ENCODE data around the gene ZYG11A.
"Not testable (repeated sequence)": the region's sequence is repeated elsewhere in the genome, so short reads cannot be mapped to it uniquely, and the experiment has no call there.

ZYG11A gene

GRCh38 chr1:52842643-52843310, at the start of gene ZYG11A:
ZYG11A (plus strand) TSS chr1:52842760; CDS start chr1:52842884, 124 bp downstream.
- peak; percentile 37; the same call in 1 of the 2 replicates for TF ChIP-seq POLR2A (IDR thresholded peaks at IDR 0.05; ENCODE audit: low read depth, low read length)
- peak; percentile 84 for DNase-seq (ENCODE audit: insufficient read length, low spot score)
- no peak for FAIRE-seq

- FAIRE-seq; DNase-seq (ENCODE audit: insufficient read length, low spot score): not testable (repeated sequence)
These were observed 48.8 kb upstream of the ZYG11A start for GRCh38 chr1:52793717-52794116.

GRCh38 chr1:52795464-52795863, 47.1 kb upstream of the ZYG11A start:
- DNase-seq (ENCODE audit: insufficient read length, low spot score) (no peak), FAIRE-seq (no peak)
- TF ChIP-seq POLR2A (IDR thresholded peaks at IDR 0.05; ENCODE audit: low read depth, low read length): no peak

GRCh38 chr1:52798331-52798730, 44.2 kb upstream of the ZYG11A start:
- DNase-seq (ENCODE audit: insufficient read length, low spot score) (no peak), FAIRE-seq (no peak)
- no peak for TF ChIP-seq POLR2A (IDR thresholded peaks at IDR 0.05; ENCODE audit: low read depth, low read length)

GRCh38 chr1:52801011-52801410, 41.5 kb upstream of the ZYG11A start:
- TF ChIP-seq POLR2A (IDR thresholded peaks at IDR 0.05; ENCODE audit: low read depth, low read length): no peak
- no peak for FAIRE-seq
- no peak for DNase-seq (ENCODE audit: insufficient read length, low spot score)

GRCh38 chr1:52804083-52804482, 38.5 kb upstream of the ZYG11A start:
- not testable (repeated sequence) for FAIRE-seq

GRCh38 chr1:52814465-52814864, 28.1 kb upstream of the ZYG11A start:
- DNase-seq (ENCODE audit: insufficient read length, low spot score) (no peak), FAIRE-seq (peak; percentile 27)
- TF ChIP-seq POLR2A (IDR thresholded peaks at IDR 0.05; ENCODE audit: low read depth, low read length): no peak

More at GRCh38 chr1:52804083-52804482, 38.5 kb upstream of the ZYG11A start:
- DNase-seq (ENCODE audit: insufficient read length, low spot score): not testable (repeated sequence)

- DNase-seq (ENCODE audit: insufficient read length, low spot score); FAIRE-seq: not testable (repeated sequence)
These were observed 21.7 kb upstream of the ZYG11A start for GRCh38 chr1:52820830-52821229.

- DNase-seq (ENCODE audit: insufficient read length, low spot score) (no peak), FAIRE-seq (peak; percentile 68)
These were observed 16.7 kb upstream of the ZYG11A start for GRCh38 chr1:52825868-52826267.

GRCh38 chr1:52834798-52835197, 7.8 kb upstream of the ZYG11A start:
- TF ChIP-seq POLR2A (IDR thresholded peaks at IDR 0.05; ENCODE audit: low read depth, low read length): no peak
- no peak for DNase-seq (ENCODE audit: insufficient read length, low spot score)
- FAIRE-seq: no peak

More at GRCh38 chr1:52825868-52826267, 16.7 kb upstream of the ZYG11A start:
- no peak for TF ChIP-seq POLR2A (IDR thresholded peaks at IDR 0.05; ENCODE audit: low read depth, low read length)

- TF ChIP-seq POLR2A (IDR thresholded peaks at IDR 0.05; ENCODE audit: low read depth, low read length): no peak
- no peak for FAIRE-seq
- no peak for DNase-seq (ENCODE audit: insufficient read length, low spot score)
These were observed 6.5 kb upstream of the ZYG11A start for GRCh38 chr1:52836035-52836434.

GRCh38 chr1:52839175-52839574, 3.4 kb upstream of the ZYG11A start:
- FAIRE-seq; DNase-seq (ENCODE audit: insufficient read length, low spot score): not testable (repeated sequence)

GRCh38 chr1:52845119-52845518, 2.6 kb downstream of the ZYG11A start:
- not testable (repeated sequence) for DNase-seq (ENCODE audit: insufficient read length, low spot score); FAIRE-seq

- TF ChIP-seq POLR2A (IDR thresholded peaks at IDR 0.05; ENCODE audit: low read depth, low read length): no peak
- no peak for DNase-seq (ENCODE audit: insufficient read length, low spot score)
- FAIRE-seq: no peak
These were observed 5.9 kb downstream of the ZYG11A start for GRCh38 chr1:52848423-52848822.

- TF ChIP-seq POLR2A (IDR thresholded peaks at IDR 0.05; ENCODE audit: low read depth, low read length): no peak
- no peak for FAIRE-seq
- DNase-seq (ENCODE audit: insufficient read length, low spot score): no peak
These were observed 8.4 kb downstream of the ZYG11A start for GRCh38 chr1:52850951-52851350.

- DNase-seq (ENCODE audit: insufficient read length, low spot score) (no peak), FAIRE-seq (no peak)
- no peak for TF ChIP-seq POLR2A (IDR thresholded peaks at IDR 0.05; ENCODE audit: low read depth, low read length)
These were observed 10.3 kb downstream of the ZYG11A start for GRCh38 chr1:52852854-52853253.

Data from H54 (cell line).